NCI-H1048 (cell line): ENCODE results near the gene FRAT2.
"Not testable (repeated sequence)": the region's sequence is repeated elsewhere in the genome, so short reads cannot be mapped to it uniquely, and the experiment has no call there.

ENCODE experiments used
- DNase-seq: peaks from one replicate; lab custom pipeline; 2025; lab: John Stamatoyannopoulos, UW

FRAT2 gene

GRCh38 chr10:97356318-97356914 lies 21.9 kb upstream of the FRAT2 start:
- no peak for DNase-seq

DNA sequence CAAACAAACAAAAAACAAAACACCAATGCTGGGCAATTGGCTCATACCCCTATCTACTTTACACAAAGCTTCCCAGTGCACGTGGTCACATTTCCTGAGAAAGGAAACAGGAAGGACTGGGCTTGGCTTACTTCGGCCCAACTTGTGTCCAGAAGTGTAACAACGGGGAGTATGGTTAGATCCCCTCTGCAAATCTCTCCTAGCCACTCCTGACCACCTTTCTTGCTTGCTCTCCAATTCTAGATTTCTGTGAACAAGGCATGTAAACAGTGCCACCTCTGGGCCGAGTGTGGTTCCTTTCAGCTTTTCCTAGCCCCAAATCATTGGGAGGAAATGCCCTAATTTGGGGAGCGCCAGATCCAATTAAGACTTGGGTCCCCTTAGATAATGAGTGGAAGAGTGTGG lies 21.0 kb upstream of the FRAT2 start:
- DNase-seq = no peak

- DNase-seq = no peak
These were observed 19.4 kb upstream of the FRAT2 start for GRCh38 chr10:97353945-97354344.

- DNase-seq = no peak
These were observed 15.4 kb upstream of the FRAT2 start for GRCh38 chr10:97349752-97350513.

- no peak for DNase-seq
These were observed 12.8 kb upstream of the FRAT2 start for GRCh38 chr10:97347317-97347716.

DNA sequence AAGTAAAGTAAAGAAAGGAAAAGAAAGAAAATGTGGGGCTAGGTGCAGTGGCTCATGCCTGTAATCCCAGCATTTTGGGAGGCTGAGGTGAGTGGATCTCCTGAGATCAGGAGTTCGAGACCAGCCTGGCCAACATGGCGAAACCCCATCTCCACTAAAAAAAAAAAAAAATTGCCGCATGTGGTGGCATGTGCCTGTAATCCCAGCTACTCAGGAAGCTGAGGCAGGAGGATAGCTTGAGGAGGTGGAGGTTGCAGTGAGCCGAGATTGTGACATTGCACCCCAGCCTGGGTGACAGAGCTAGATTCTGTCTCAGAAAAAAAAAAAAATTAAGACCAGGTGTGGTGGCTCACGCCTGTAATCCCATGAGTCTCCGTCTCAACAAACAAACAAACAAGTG lies 9.1 kb upstream of the FRAT2 start:
- not testable (repeated sequence) for DNase-seq

- no peak for DNase-seq
These were observed 6.9 kb upstream of the FRAT2 start for GRCh38 chr10:97341416-97341815.

- no peak for DNase-seq
These were observed 3.5 kb upstream of the FRAT2 start for GRCh38 chr10:97338041-97338440.

- peak; percentile 64 for DNase-seq
These were observed 2.7 kb upstream of the FRAT2 start for GRCh38 chr10:97336942-97337831.

- peak; percentile 65 for DNase-seq
These were observed 1.9 kb upstream of the FRAT2 start for GRCh38 chr10:97336446-97336845.

- no peak for DNase-seq
These were observed 1.5 kb upstream of the FRAT2 start for GRCh38 chr10:97336006-97336405.

DNA sequence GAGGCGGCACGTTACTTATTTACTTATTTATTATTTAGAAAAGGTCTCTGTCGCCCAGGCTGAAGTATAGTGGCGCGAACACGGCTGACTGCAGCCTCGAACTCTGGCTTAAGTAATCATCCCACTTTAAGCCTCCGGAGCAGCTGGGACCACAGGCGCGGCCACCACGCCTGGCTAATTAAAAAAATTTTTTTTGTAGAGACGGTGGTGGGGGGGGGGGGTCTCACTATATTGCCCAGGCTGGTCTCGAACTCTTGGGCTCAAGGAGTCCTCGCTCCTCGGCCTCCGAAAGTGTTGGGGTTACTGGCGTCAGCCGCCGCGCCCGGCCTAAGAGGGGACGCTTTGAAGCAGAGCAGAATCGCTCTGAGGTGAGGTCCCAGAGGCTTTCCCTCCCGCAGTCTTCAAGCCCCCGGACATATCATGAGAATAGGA lies 675 bp upstream of the FRAT2 start:
- DNase-seq = no peak

- no peak for DNase-seq
These were observed 744 bp downstream of the FRAT2 start for GRCh38 chr10:97333601-97334369.

- no peak for DNase-seq
These were observed 1.3 kb downstream of the FRAT2 start for GRCh38 chr10:97333351-97333600.

DNA sequence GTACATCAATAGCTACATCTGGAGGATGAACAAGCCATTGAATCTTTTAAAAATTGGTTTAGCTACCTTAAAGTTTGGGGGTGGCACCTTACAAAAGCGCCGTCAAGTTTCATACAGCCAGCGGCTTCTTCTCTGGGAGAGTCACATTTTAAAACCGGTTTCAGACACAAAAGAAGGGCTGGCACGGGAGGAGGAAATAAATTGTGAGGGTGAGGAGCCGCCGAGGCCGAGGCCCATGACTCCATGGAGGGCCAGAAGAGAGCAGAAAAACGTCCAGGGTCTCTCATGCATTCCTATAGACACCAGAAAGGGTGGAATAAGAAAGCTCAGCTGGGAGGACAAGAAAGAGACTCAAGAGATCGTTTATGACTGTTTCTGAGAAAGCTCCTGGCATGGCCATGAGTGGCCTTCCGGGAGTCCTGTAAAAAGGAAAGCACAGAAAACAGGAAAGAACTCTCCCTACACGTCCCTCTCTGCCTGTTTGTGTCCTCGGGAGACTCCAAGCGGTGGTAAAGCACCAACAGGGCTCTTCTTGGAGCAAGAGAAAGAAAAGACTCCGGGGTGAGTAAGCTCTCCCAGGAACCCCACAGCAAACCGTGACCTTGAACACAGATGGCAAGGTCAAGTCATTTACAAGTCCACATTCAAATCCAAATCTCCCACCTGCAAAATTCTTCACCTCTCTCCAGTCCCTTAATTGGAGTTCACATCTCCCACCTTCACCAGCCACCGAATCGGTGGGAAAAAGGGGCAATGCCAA lies 1.8 kb downstream of the FRAT2 start:
- no peak for DNase-seq

- DNase-seq = no peak
These were observed 3.3 kb downstream of the FRAT2 start for GRCh38 chr10:97331153-97331703.

DNA sequence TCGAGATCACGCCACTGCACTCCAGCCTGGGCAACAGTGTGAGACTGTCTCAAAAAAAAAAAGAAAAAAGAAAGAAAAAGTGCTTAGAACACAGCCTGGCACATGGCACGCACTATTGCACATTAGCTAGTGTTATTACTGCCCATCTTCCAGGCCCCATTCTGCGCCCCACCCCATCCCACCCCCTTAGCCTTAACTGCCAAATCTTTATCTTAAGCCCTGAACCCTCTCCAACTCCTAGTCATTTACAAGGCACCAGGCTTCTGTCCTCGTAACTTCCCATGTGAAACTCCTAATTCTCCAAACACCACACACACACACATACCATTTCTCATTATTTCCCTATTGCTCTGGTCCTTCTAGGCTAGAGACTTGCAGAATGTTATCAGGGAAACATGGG lies 4.8 kb downstream of the FRAT2 start:
- DNase-seq = no peak

- DNase-seq = no peak
These were observed 5.7 kb downstream of the FRAT2 start for GRCh38 chr10:97328646-97329453.

DNA sequence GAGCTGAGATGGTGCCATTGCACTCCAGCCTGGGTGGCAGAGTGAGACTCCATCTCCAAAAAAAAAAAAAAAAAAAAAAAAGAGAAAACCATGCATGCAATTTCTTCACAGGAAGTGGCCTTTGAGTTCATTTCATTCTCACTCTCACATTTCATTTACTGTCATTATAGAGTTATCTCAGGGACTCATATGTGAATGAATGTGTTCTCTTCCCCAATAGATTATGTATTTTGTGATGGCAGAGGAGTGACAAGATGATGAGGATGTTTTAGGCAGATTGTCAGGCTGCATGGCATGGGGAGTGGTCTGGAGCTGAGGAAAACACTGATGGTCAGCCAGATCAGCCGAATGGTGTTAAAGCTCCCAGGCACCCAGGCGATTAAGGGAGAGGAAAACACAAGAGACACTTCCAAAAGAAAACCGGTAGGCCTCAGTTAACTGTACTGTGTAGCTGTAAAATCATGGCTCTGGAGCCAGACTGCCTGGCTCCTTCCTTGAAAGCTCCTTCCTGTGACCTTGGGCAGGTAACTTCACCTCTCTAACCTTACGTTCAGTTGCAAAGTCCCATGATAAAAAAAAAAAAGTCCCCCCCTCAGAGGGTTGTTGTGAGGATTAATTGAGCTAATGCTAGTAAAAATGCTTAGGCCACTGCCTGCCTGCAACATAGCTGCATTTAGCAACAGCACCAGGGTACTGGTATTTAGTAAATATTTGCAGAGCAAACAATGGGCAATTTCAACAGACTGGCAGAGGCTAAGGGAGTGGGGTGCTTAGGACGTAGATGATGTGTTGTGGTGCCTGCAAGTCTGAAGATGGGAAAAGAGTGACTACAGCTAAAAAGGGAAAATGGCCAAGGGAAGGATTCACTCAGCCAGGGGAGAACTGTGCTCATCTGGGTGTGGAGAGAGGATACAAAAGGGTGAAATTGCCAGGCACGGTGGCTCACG lies 6.9 kb downstream of the FRAT2 start:
- DNase-seq = no peak
